ENCODE measurements around the gene TOP3B.
"Not testable (repeated sequence)": the region's sequence is repeated elsewhere in the genome, so short reads cannot be mapped to it uniquely, and the experiment has no call there.

TOP3B gene

DNA sequence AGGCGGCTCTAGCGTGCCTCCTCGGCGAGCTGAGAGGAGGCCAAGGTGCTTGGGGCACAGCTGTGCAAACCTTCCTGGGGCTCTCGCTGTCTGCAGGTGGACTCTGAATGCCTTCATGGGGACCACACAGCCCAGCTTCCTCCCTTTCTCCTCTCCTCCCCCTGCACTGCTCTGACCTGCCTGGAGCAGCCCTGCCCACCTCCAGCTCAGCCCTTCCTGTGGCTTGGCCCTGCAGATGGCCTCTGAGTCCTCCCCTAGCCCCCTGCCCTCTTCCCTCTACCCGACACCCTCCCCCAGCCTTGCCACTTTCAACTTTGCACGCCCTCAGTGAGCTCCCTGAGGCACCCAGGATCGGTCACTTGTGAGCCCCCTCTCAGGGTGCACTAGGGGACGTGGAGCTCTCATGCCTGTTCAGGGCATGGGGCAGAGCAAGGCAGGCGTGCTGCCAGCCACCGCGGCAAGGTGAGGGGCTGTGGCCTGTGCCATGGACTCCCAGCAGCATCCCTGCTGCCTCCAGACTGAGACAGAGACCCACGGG, 61.3 kb downstream of the TOP3B start:
- DNase-seq: no peak

DNA sequence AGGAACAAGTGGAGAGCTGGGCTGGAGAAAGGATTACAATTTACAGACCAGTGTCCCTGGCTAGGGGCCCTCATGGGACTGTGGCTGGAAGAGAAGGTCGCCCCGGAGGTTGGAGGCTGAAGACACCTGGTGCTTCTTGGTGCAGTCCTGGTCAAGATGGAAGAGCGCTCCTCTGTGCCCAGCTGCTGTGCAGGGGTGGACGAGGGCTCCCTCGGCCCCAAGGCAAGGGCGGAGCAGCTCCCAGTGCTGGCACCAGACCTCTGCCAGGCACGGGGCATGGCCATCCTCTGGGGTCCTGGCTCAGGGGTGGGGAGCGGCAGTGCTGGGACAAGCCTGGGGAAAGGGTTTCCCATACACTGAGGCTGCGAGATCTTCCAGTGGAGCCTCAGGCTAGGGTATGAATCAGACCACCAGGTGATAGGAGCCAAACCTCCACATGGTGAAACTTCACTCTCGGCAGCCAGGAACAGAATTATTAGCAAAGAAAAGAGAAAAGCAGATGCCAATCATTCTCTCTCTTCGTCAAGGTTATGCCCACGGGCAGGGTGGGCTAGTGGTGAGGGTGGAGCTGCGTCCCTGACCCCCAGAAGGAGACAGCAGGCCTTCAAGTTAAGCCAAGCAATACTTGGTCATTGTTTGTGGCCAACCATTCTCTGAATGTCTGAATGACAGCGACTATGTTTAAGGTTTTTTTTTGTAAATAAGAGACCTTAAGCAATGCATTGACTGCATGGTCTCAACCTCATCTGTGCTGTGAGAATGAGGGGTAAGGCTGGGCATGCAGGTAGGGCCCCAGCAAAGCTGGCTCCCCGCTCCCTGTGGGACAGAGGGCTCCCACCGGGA, 62.0 kb downstream of the TOP3B start:
- DNase-seq: no peak

DNA sequence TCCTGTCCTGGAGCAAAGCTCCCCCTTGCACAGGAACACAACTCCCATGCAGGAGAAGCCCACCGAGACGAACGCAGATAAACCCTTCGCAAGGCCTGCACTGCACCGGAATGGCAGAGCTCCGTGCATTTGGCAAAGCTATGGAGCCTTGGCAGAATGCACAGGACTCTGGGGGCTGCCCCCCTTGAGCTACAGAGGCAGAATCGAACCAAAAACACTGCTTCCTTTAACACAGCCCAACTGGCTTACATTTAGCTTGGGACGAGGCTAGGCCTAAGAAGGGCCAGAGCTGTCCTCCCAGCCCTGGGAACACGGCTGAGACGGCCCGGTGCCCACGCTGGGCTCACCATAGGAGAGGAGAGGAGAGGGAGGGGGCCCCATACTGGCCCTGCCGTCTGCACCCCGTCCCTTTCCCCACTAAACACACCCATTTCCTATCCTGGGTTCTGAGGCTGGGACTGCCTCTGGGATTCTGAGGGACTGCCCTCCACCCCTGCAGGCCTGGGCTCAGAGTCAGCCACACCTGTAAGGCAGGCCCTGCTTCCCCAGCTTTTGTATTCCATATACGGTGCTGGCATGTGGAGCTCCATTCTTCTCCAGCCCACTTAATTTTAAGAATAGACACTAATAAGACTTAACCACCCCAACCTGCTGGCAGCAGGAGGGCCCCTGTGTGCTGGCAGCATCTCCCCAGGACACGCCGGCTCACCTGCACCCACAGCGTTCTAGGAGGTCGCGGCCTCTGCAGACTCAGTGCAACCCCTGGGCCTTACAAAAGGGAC, 62.9 kb downstream of the TOP3B start:
- DNase-seq: no peak

DNA sequence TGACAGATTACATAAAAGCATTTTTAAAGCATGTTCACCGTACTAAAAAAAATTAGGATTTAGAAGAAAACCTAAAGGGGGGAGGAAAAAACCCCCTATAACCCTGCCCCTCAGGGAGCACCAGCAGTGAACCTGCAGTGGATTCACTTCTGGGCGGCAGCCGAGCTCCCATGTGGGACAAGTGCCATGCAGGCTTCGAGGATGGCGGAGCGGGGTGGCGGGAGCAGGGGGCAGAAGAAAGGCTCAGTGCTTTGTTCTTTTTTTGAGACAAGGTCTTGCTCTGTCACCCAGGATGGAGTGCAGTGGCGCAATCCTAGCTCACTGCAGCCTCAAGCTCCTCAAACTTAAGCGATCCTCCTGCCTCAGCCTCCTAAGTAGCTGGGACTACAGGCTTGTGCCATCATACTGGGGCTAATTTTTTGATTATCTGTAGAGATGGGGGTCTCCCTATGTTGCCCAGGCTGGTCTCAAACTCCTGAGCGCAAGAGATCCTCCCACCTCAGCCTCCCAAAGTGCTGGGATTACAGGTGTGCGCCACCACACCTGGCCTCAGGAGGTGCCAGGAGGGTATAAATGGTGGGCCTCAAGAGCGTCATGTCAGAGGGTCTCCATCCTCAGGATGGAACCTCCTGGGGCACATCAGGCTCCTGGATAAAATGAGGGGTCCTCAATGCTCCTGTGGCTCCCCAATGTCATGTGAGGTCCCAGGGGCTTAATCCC, 64.0 kb downstream of the TOP3B start:
- DNase-seq: no peak

DNA sequence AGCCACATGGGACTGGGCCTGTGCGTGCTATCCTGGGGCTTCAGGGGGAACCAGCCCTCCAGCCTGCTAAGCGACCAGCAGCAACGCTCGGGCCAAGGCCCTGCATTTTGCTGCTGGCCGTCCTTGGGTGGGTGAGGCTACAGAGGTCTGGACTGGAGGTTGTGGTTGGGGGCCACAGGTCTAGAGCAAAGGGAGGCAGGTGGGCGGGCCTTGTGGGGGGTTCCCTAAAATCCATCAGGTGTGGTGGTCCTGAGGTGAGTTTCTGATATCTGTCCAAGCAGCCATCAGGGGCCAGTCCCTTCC, 64.7 kb downstream of the TOP3B start:
- no peak for DNase-seq

DNA sequence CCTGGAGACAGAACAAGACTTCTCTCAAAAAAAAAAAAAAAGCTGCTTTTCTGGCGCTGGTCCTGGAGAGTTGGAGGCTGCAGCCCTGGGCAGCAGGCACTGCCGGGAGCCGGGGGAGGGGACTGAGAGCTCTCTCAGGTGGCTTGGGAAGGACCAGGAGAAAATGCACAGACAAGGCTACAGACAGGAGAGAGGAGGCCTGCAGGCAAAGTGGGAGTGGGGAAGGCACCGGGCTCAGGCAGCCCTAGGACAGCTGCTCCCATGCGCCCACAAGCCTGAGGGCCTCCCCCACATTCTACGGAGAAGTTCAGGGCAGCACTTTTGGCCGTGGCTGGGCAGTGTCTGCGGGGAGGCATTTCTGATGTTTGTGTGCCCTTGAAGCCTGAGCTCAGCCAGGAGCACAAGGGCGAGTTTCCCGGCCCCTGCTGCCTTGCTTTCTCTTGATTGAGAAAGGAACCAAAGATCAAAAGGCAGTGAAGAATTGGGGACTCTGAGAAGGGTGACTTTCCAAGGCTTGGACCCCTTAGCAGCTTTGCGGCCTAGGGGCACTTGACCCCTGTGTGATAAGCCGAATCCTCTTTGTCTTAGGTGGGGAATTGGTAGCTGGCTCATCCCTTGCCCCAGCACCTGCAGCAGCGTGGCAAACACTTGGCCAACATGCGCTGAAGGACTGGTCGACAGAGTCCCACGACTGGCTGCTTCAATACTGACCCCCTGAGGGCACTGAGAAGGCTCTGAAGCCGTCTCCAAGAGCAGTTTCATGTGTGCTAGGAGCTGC, 65.2 kb downstream of the TOP3B start:
- DNase-seq: no peak

DNA sequence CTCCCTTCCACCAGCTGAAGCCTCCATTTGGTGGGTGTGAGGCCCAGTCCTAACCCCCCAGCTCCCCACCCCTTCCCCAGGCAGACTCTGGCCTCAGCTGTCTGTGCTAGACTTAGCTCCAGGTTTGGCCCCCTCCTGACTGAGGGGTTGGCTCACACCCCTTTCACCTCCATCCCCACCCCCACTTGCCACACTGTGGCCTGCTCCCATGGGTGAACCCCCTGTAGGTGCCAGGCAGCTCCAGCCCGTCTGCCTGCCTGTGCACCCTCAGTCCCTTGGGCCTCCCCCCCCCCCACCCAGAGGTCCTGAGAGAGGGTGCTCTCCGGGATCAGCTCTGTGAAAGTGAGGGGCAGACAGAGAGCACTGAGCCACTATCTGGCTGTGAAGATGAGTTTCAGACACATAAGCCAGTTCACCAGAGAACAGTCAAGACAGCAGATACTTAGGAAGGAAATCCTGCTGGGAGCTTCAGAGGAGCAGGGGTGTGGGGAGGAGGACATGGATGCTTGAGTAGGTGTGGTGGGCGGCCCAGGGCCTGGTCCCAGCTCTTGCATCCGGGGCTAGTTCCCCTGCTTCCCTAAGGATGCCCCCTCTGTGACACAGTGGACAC, 66.2 kb downstream of the TOP3B start:
- no peak for DNase-seq

DNA sequence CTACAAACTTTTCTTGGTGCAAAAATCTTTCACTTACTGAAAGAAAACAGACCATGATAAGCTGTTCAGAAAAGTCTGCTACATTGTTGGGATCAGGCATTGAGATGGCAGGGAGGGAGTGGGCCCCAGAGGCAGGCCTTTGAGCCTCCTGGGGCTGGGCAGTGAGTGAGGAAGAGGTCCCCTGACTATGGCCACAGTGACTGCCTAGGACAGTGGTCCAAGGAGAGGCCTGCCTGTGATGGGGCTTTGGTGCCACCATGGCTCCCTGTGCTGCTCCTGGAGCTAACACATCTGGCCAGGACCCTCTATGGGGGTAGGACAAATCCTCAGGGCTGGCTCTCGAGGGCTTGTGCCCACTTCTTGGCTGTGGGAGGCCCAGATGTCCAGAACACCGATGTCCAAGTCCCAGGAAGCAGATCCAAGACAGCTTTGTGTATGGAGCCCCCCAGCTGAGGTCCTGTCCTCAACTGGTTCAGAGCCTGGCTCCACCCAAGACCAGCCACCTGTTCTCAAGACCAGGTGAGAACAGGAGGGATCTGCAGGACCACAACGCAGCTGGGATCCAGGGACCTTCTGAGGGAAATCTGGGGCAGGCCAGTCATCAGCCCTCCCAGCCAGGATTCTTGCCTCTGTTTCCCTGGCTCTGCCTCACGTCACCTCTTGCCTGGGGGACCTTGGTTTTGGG, 66.8 kb downstream of the TOP3B start:
- no peak for DNase-seq

DNA sequence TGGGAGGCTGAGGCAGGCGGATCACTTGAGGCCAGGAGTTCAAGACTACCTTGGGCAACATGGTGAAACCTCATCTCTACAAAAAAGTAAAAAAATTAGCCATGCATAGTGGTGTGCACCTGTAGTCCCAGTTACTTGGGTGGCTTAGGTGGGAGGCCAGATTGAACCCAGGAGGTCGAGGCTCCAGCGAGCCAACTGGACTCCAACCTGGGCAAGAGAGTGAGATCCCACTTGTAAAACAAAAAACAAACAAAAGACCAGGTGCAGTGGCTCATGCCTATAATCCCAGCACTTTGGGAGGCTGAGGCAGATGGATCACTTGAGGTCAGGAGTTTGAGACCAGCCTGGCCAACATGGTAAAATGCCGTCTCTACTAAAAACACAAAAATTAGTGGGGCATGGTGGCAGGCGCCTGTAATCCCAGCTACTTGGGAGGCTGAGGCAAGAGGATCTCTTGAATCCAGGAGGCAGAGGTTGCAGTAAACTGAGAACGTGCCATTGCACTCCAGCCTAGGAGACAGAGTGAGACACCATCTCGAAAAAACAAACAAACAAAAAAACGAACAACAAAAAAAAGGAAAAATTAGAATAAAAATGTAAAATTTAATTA, 68.4 kb downstream of the TOP3B start:
- not testable (repeated sequence) for DNase-seq

DNA sequence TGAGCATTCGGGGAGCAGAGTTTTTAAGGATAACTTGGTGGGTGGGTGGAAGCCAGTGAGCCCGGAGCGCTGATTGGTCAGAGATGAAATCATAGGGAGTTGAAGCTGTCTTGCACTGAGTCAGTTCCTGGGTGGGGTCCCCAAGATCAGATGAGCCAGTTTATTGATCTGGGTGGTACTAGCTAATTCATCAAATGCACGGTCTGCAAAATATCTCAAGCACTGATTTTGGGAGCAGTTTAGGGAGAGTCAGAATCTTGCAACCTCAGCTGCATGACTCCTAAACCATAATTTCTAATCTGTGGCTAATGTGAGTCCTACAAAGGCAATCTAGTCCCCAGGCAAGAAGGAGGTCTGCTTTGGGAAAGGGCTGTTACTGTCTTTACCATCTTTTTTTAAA, 72.2 kb downstream of the TOP3B start:
- DNase-seq: not testable (repeated sequence)

DNA sequence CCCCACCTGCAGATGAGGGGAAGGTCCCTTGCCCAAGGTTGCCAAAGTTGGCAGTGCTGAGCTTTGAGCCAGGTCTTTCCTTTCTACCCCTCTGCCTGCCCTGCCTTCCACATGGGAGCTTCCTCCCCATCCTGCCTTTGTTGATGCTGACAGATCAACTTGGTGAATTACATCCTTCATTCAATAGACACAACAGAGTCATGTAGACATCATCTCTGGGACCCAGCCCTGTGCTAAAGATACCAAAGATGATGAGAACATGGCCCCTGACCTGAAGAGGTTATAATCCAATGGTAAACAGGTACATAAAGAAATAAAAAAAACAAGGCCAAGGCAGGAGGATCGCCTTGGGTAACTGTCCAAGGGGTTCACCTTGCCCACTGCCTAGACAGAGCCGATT, 72.7 kb downstream of the TOP3B start:
- no peak for DNase-seq

DNA sequence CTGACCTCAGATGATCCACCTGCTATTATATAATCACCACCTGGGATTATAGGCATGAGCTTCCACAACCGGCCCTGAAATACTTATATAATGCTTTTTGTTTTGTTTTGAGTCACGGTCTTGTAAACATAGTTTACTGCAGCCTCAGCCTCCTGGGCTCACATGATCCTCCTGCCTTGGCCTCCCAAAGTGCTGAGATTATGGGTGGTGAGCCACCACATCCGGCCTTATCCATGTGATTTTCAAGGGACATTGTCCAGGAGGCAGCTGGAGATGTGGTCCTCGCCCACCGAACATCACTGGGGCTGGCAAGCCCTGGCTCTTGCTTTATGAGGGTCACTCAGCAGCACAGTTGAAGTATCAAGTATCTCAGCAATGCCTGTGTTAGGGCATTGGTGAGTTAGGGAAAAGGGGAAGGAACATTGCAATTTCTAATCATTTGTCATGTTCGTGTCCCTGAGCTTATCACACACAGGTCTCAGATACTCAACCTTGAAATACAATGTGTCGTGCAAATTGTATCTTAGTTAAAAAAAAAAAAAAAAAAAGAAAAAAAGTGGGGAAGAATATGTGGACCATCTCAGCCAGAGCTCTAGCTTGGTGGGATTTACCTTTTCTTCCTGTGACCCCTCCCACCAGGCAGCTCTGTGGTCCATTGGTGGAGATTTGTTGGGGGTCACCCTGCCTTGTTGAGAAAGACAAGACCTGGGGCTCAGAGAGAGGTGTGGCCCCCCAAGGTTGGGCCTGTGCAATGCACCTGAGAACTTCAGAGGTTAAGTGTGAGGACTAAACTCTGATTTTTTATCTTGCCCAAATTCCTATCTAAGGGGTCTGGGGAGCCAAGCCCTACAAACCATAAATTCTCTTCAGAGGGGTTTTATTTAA, 74.7 kb downstream of the TOP3B start:
- DNase-seq: no peak

Data from NCI-H524 treated with DMSO at 0.1 percent for 48 hours (cell line).